ENCODE measurements around the gene TNIK.
"Not testable (repeated sequence)": the region's sequence is repeated elsewhere in the genome, so short reads cannot be mapped to it uniquely, and the experiment has no call there.

TNIK gene

DNA sequence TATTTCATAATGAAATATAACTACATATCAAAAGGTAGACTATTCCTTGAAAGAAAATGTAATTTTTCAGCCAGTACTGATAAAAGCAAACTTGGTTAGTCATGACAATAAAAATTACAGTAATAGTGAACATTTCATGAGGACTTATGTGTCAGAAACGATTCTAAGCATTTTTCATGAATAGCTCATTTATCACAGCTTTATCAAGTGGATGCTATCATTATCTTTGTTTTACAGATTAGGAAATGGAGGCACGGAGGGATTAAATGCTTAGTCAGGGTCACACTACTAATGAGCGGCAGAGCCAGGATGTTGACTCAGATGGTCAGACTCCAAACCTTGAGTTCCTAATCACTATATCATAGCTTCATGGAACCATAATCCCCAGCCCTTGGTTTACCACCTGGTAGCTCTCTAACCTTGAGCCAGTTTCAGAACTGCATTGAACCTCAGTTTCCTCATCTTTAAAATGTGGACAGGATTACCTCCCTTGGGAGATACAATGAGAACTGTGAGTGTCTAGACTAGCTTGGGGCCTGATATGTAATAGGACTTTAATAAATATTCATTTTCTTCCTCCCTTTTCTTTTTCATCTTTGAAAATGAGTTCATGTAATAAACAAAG is 85.4 kb downstream of the TNIK start:
- H3K27ac ChIP-seq (ENCODE audit: insufficient read depth, low read length, poor library complexity, severe bottlenecking) = no peak overlapping the region
- H3K9me3 ChIP-seq (ENCODE audit: control insufficient read depth, low read length) = no peaks in the 10 kb centered on the region
- H3K4me3 ChIP-seq (ENCODE audit: insufficient read depth, low read depth, low read length, poor library complexity, severe bottlenecking) = no peak overlapping the region
- no peaks in the 10 kb centered on the region for H3K36me3 ChIP-seq (ENCODE audit: control insufficient read depth, insufficient read depth, low read length)
- H3K27me3 ChIP-seq (replicated peaks; ENCODE audit: control insufficient read depth, insufficient read depth, low read length, poor library complexity, severe bottlenecking) = no peaks in the 10 kb centered on the region
- peaks cover 9% of the 10 kb centered on the region for H3K4me1 ChIP-seq (ENCODE audit: control insufficient read depth, insufficient read depth, low read length, poor library complexity, severe bottlenecking)
- DNase-seq = no peak

DNA sequence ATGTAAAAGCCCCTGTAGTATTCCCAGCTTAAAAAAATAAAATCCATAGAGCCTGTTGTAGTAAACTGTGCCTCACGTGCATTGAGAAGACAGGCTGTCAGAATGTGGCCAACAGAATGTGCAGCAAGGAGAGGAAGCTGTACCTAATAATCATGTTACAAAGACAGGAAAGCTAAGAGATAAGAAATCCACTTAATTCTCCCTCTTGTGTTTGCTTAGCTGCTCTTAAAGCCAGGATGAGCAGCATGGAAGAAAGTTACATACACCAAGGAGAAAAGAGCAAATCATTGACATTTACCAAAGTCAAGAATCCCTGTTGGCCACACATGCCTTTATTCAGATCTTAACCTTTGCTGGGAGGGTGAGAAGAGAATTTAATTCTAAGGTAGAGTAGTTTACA is 85.9 kb downstream of the TNIK start:
- H3K36me3 ChIP-seq (ENCODE audit: control insufficient read depth, insufficient read depth, low read length) = no peaks in the 10 kb centered on the region
- H3K4me1 ChIP-seq (ENCODE audit: control insufficient read depth, insufficient read depth, low read length, poor library complexity, severe bottlenecking) = peaks cover 9% of the 10 kb centered on the region
- no peak for DNase-seq
- H3K4me3 ChIP-seq (ENCODE audit: insufficient read depth, low read depth, low read length, poor library complexity, severe bottlenecking) = no peak overlapping the region
- no peaks in the 10 kb centered on the region for H3K27me3 ChIP-seq (replicated peaks; ENCODE audit: control insufficient read depth, insufficient read depth, low read length, poor library complexity, severe bottlenecking)
- H3K9me3 ChIP-seq (ENCODE audit: control insufficient read depth, low read length) = no peaks in the 10 kb centered on the region
- H3K27ac ChIP-seq (ENCODE audit: insufficient read depth, low read length, poor library complexity, severe bottlenecking) = no peak overlapping the region

DNA sequence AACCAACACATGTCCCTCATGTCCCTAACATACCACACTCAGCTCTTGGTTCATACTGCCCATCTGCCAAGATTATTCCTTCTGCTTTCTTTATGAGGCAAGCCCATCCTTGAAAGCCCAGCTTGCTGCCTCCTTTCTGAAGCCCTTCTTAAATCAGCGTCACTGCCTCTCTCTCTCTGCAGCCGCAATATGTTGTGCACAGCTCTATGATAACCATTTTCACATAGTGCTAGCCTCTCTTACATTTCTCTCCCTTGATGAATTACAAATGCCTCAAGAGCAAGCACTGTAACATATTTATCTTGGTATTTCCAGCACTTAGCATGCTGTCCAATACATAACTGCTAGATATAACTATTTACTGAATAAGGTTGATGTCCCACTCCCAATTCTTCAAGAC is 86.5 kb downstream of the TNIK start:
- H3K27ac ChIP-seq (ENCODE audit: insufficient read depth, low read length, poor library complexity, severe bottlenecking) = no peak overlapping the region
- DNase-seq = no peak
- no peak overlapping the region for H3K4me3 ChIP-seq (ENCODE audit: insufficient read depth, low read depth, low read length, poor library complexity, severe bottlenecking)
- no peaks in the 10 kb centered on the region for H3K9me3 ChIP-seq (ENCODE audit: control insufficient read depth, low read length)
- no peaks in the 10 kb centered on the region for H3K27me3 ChIP-seq (replicated peaks; ENCODE audit: control insufficient read depth, insufficient read depth, low read length, poor library complexity, severe bottlenecking)
- H3K4me1 ChIP-seq (ENCODE audit: control insufficient read depth, insufficient read depth, low read length, poor library complexity, severe bottlenecking) = peaks cover 9% of the 10 kb centered on the region
- no peaks in the 10 kb centered on the region for H3K36me3 ChIP-seq (ENCODE audit: control insufficient read depth, insufficient read depth, low read length)

DNA sequence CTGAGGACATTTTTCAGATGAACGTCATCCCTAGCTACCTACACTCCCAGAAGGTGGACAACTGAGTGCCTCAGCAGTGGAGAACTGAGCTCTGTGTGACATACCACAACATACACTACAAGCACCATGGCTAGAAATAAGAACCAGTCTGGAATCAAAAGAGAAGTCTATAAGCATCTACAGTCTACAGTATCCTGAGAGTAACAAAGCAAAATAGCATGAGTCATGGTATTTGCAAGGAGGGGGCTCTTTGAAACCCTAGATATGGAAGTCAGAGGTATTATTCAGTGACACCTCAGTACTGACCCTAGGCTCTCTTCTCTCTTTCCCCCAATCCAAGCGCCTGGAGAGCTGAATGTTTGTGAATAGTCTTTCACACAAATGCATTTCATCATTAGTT is 87.5 kb downstream of the TNIK start:
- Histone ChIP-seq H3K4me3 (ENCODE audit: insufficient read depth, low read depth, low read length, poor library complexity, severe bottlenecking) (no peak overlapping the region), H3K27ac (ENCODE audit: insufficient read depth, low read length, poor library complexity, severe bottlenecking) (no peak overlapping the region), H3K27me3 (replicated peaks; ENCODE audit: control insufficient read depth, insufficient read depth, low read length, poor library complexity, severe bottlenecking) (no peaks in the 10 kb centered on the region), H3K9me3 (ENCODE audit: control insufficient read depth, low read length) (no peaks in the 10 kb centered on the region), H3K36me3 (ENCODE audit: control insufficient read depth, insufficient read depth, low read length) (peaks cover 4% of the 10 kb centered on the region), H3K4me1 (ENCODE audit: control insufficient read depth, insufficient read depth, low read length, poor library complexity, severe bottlenecking) (peaks cover 9% of the 10 kb centered on the region)
- no peak for DNase-seq

DNA sequence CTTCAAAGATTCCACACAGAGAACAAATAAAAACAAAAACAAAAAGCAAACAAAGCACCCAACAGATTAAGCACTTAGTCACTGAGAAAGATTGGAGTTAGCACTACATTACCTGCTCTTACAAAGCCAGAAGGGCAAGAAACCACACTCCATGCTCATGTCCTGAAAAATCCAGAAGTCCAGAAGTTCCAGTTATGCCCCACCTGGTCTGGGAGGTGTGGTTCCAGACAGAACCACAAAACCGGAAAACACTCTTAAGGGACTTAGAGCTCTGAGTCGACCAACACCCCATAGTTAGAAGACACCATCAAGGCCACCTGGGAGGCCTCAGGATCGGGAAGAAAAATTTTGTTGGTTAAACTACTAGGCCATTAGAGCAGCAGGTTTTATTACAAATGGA is 88.9 kb downstream of the TNIK start:
- no peaks in the 10 kb centered on the region for H3K9me3 ChIP-seq (ENCODE audit: control insufficient read depth, low read length)
- H3K27ac ChIP-seq (ENCODE audit: insufficient read depth, low read length, poor library complexity, severe bottlenecking) = no peak overlapping the region
- H3K4me3 ChIP-seq (ENCODE audit: insufficient read depth, low read depth, low read length, poor library complexity, severe bottlenecking) = no peak overlapping the region
- H3K36me3 ChIP-seq (ENCODE audit: control insufficient read depth, insufficient read depth, low read length) = peaks cover 6% of the 10 kb centered on the region
- H3K27me3 ChIP-seq (replicated peaks; ENCODE audit: control insufficient read depth, insufficient read depth, low read length, poor library complexity, severe bottlenecking) = no peaks in the 10 kb centered on the region
- peaks cover 3% of the 10 kb centered on the region for H3K4me1 ChIP-seq (ENCODE audit: control insufficient read depth, insufficient read depth, low read length, poor library complexity, severe bottlenecking)
- DNase-seq = no peak

DNA sequence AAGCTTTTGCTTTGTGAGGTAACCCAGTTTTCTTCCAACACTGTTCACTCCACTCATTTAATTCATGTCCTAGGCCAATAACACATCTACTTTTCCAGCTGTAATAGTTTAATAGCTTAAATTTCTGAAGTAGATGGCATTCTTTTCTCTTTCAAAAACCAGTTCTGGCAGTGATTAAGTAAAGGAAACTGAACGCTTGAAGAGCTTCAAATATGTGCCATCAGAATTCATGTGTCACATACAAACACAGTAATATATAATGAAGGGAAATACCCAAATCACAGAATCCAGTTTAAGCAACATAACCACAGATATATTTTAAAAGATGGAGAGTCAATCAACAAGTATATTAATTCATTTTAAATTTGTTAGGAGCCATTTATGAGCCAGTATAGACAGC is 91.0 kb downstream of the TNIK start:
- no peak for DNase-seq
- Histone ChIP-seq H3K4me3 (ENCODE audit: insufficient read depth, low read depth, low read length, poor library complexity, severe bottlenecking) (no peak overlapping the region), H3K27ac (ENCODE audit: insufficient read depth, low read length, poor library complexity, severe bottlenecking) (no peak overlapping the region), H3K9me3 (ENCODE audit: control insufficient read depth, low read length) (no peaks in the 10 kb centered on the region), H3K27me3 (replicated peaks; ENCODE audit: control insufficient read depth, insufficient read depth, low read length, poor library complexity, severe bottlenecking) (no peaks in the 10 kb centered on the region), H3K4me1 (ENCODE audit: control insufficient read depth, insufficient read depth, low read length, poor library complexity, severe bottlenecking) (no peaks in the 10 kb centered on the region), H3K36me3 (ENCODE audit: control insufficient read depth, insufficient read depth, low read length) (peaks cover 6% of the 10 kb centered on the region)

DNA sequence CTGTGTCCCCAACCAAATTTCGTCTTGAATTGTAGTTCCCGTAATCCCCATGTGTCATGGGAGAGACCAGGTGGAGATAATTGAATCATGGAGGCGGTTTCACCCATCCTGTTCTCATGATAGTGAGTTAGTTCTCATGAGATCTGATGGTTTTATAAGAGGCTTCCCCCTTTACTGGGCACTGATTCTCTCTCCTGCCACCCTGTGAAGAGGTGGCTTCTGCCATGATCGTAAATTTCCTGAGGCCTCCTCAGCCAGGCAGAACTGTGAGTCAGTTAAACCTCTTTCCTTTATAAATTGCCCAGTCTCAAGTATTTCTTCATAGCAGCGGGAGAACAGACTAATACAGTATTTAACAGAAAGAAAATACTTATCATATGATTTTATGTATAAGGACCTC is 93.5 kb downstream of the TNIK start:
- H3K36me3 ChIP-seq (ENCODE audit: control insufficient read depth, insufficient read depth, low read length); H3K9me3 ChIP-seq (ENCODE audit: control insufficient read depth, low read length); H3K4me1 ChIP-seq (ENCODE audit: control insufficient read depth, insufficient read depth, low read length, poor library complexity, severe bottlenecking); H3K27ac ChIP-seq (ENCODE audit: insufficient read depth, low read length, poor library complexity, severe bottlenecking); H3K27me3 ChIP-seq (replicated peaks; ENCODE audit: control insufficient read depth, insufficient read depth, low read length, poor library complexity, severe bottlenecking); DNase-seq; H3K4me3 ChIP-seq (ENCODE audit: insufficient read depth, low read depth, low read length, poor library complexity, severe bottlenecking): not testable (repeated sequence)

DNA sequence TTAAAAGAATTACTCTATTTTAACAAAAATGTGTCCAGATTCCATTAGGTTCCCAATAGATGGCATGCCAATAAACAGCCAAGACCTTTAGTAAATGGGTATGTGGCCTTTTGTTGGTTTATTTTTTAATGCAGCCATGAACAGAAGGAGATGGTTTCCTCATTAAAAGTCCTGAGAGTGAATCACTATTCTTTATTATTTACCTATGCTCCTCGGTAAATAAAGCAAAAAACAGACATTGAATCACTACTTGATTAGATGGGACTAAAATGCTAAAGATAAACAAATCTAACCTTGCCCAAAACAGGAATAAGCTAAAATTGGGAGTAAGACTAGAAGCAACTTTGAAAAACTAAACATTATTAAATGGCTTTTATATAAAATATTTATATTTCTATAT is 94.2 kb downstream of the TNIK start:
- H3K27me3 ChIP-seq (replicated peaks; ENCODE audit: control insufficient read depth, insufficient read depth, low read length, poor library complexity, severe bottlenecking) = no peaks in the 10 kb centered on the region

DNA sequence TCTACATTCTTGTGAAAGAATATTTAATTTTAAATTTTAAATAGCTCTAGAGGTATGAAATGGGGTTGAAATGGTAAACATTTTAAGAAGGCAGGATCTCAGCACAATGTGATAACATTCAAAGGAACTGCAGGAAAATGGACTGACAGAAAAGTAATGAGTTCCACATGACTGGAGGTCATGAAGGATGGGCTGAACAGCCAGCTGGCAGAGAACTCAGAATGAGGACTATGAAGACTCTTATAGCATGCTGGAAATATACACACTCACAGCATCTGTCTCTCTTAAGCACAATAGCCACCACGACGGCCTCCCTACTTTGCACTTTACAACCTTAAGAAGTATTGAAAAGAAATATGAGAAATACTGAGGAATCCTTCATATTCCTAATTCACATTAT is 94.7 kb downstream of the TNIK start:
- H3K9me3 ChIP-seq (ENCODE audit: control insufficient read depth, low read length) = no peaks in the 10 kb centered on the region
- no peak for DNase-seq
- H3K4me1 ChIP-seq (ENCODE audit: control insufficient read depth, insufficient read depth, low read length, poor library complexity, severe bottlenecking) = no peaks in the 10 kb centered on the region
- H3K27me3 ChIP-seq (replicated peaks; ENCODE audit: control insufficient read depth, insufficient read depth, low read length, poor library complexity, severe bottlenecking) = no peaks in the 10 kb centered on the region
- H3K27ac ChIP-seq (ENCODE audit: insufficient read depth, low read length, poor library complexity, severe bottlenecking) = no peak overlapping the region
- no peak overlapping the region for H3K4me3 ChIP-seq (ENCODE audit: insufficient read depth, low read depth, low read length, poor library complexity, severe bottlenecking)
- H3K36me3 ChIP-seq (ENCODE audit: control insufficient read depth, insufficient read depth, low read length) = peaks cover 6% of the 10 kb centered on the region

More for the DNA sequence above, 94.2 kb downstream of the TNIK start:
- H3K27ac ChIP-seq (ENCODE audit: insufficient read depth, low read length, poor library complexity, severe bottlenecking) = no peak overlapping the region
- no peak overlapping the region for H3K4me3 ChIP-seq (ENCODE audit: insufficient read depth, low read depth, low read length, poor library complexity, severe bottlenecking)
- DNase-seq = no peak
- H3K4me1 ChIP-seq (ENCODE audit: control insufficient read depth, insufficient read depth, low read length, poor library complexity, severe bottlenecking) = no peaks in the 10 kb centered on the region
- no peaks in the 10 kb centered on the region for H3K9me3 ChIP-seq (ENCODE audit: control insufficient read depth, low read length)
- peaks cover 6% of the 10 kb centered on the region for H3K36me3 ChIP-seq (ENCODE audit: control insufficient read depth, insufficient read depth, low read length)

DNA sequence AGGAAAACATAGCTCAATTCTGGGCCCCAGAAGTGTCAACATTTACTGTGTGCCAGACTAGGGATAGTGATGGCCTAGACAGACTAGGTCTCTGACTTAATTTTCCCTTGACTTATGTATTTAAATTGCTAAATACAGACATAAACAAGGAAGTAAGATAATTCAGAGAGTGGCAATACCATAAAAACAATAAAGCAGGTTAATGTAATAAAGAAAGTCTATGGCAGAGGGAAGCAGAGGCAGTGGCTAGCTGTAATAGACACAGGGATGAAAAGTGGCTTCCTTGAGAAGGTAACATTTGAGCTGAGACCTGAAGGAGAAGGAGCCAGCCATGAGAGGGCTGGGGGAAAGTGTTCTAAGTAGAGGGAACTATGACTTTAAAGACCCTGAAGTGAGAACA is 95.7 kb downstream of the TNIK start:
- H3K9me3 ChIP-seq (ENCODE audit: control insufficient read depth, low read length) = no peaks in the 10 kb centered on the region
- H3K27me3 ChIP-seq (replicated peaks; ENCODE audit: control insufficient read depth, insufficient read depth, low read length, poor library complexity, severe bottlenecking) = no peaks in the 10 kb centered on the region
- no peak overlapping the region for H3K27ac ChIP-seq (ENCODE audit: insufficient read depth, low read length, poor library complexity, severe bottlenecking)
- no peak overlapping the region for H3K4me3 ChIP-seq (ENCODE audit: insufficient read depth, low read depth, low read length, poor library complexity, severe bottlenecking)
- H3K36me3 ChIP-seq (ENCODE audit: control insufficient read depth, insufficient read depth, low read length) = peaks cover 6% of the 10 kb centered on the region
- DNase-seq = no peak
- H3K4me1 ChIP-seq (ENCODE audit: control insufficient read depth, insufficient read depth, low read length, poor library complexity, severe bottlenecking) = no peaks in the 10 kb centered on the region

Data from effector memory CD4-positive, alpha-beta T cell (primary cell).